Heart right ventricle (tissue), 16 donors: Measurements from ENCODE around the gene NID1. TPM values are rescaled to one million over a fixed set of nuclear protein-coding genes. Genes with fewer than 3 reads are reported as not detected.
"Not testable (repeated sequence)": the region's sequence is repeated elsewhere in the genome, so short reads cannot be mapped to it uniquely, and the experiment has no call there.

Source experiments
- ATAC-seq, 8 donors: fragments of 200-7000 bp; cut with Tn5 transposase; one replicate each; pipeline ENCODE4 v1.9.1; 2020; ENCODE audit warnings: mild to moderate bottlenecking in 8 of 8, moderate library complexity in 8 of 8, moderate number of reproducible peaks in 1 of 8
- DNase-seq, 2 donors: peaks; one replicate each; pipeline ENCODE4 v3.0.0-alpha.2; 2020
- H3K27ac ChIP-seq, 10 donors: fragments of 200-600 bp; sonication (generic) in 2 of 10; one replicate each; pipeline versions ENCODE4 v1.5.0 to v1.8.0; 2020 to 2022; ENCODE audit warnings: mild to moderate bottlenecking in 3 of 10
- H3K27me3 ChIP-seq, 7 donors: fragments of 200-600 bp; one replicate each; pipeline ENCODE4 v1.8.0; 2021 to 2022; ENCODE audit warnings: mild to moderate bottlenecking in 2 of 7
- H3K36me3 ChIP-seq, 9 donors: fragments of 200-600 bp; sonication (generic) in 1 of 9; one replicate each; pipeline versions ENCODE4 v1.5.0 to v1.8.0; 2020 to 2022; ENCODE audit warnings: mild to moderate bottlenecking in 2 of 9
- H3K4me1 ChIP-seq, 9 donors: fragments of 200-600 bp; sonication (generic) in 1 of 9; one replicate each; pipeline versions ENCODE4 v1.5.0 to v1.8.0; 2020 to 2022; ENCODE audit warnings: mild to moderate bottlenecking in 4 of 9
- H3K4me3 ChIP-seq, 10 donors: fragments of 200-600 bp; sonication (generic) in 2 of 10; one replicate each; pipeline versions ENCODE4 v1.5.0 to v1.8.0; 2020 to 2022; ENCODE audit warnings: mild to moderate bottlenecking in 7 of 10, moderate library complexity in 2 of 10
- H3K9me3 ChIP-seq, 11 donors: fragments of 200-600 bp in 10 of 11; sonication (generic) in 2 of 11; one replicate each; pipeline versions ENCODE4 v1.5.0 to v1.8.0; 2013 to 2022; ENCODE audit warnings: mild to moderate bottlenecking in 2 of 11, control low read depth in 1 of 11, moderate library complexity in 1 of 11
- CTCF ChIP-seq, 9 donors: fragments of 200-600 bp; sonication (generic) in 2 of 9; IDR thresholded peaks; one replicate each; pipeline versions ENCODE4 v1.5.0 to v1.8.0; 2021 to 2022; ENCODE audit warnings: antibody characterized with exemption in 9 of 9, mild to moderate bottlenecking in 5 of 9, moderate library complexity in 1 of 9
- WGBS, 2 donors: extraction: QIAGEN DNeasy Blood & Tissue Kit; methylation state at CpG; one replicate each; pipeline ENCODE4 v1.1.7; 2013; ENCODE audit warnings: inconsistent platforms in 1 of 2; 5-methylcytosine and 5-hydroxymethylcytosine counted together
- intact Hi-C, 10 donors: fragments of 100-400 bp; cut with DNase I; formaldehyde crosslinking; loops; one replicate each; pipeline versions ENCODE4 v1.11.1 to v1.14.2; 2022
- polyA plus RNA-seq, 2 donors: library from polyadenylated mRNA; stranded (reverse); fragments of 200-250 nt; gene quantifications; one replicate each; pipeline ENCODE4 v1.2.3, GENCODE V29; 2013
- total RNA-seq, 10 donors: library from RNA; stranded (reverse); fragmentation: NEBNext Ultra II Directional in 3 of 10; extraction: Animal tissue kit (Norgen Biotek cat#: 25700) in 3 of 10; gene quantifications; one replicate each; pipeline versions ENCODE4 v1.2.1 to v1.2.4, GENCODE V29; 2021 to 2023
- donor health status: Arrhythmogenic right ventricular cardiomyopathy.
- donor health status: ischemic (EF 13 %, LVEDD 7.1; RV severe dilation, severe dysfunction).
- donor health status: healthy with polysubstance abuse.
- donor health status: DM: no; HTN: yes; CAD: no.
- donor health status: DM: no; HTN: no; CAD: no.
- donor health status: ischemic (EF 25% LVEDD 6.9; RV normal size, moderate dysfunction).
- donor health status: ischemic (EF 25% LVEDD 5.7; RV mildly dilated, moderate dysfunction).
- donor health status: healthy.
- donor health status: DM: yes; HTN: yes; CAD: no.
- donor health status: Ischemic cardiomyopathy.
- donor health status: ischemic (EF 35%, LVEDD 5.7; RV mildly dilated, moderate dysfunction).
- donor health status: nonischemic (EF 11% LVEDD 7.7; RV severe dilation, severe dysfunction).
- donor health status: DM: yes; HTN: yes; CAD: no.
- donor health status: PGD.
- donor health status: ischemic (EF 29% LVEDD 5.4; RV normal size, mild dysfunction).
- donor health status: nonischemic (EF 23%, LVEDD 6.1; RV moderate dilation, normal function).

The NID1 gene
- total and polyA plus RNA-seq, 12 donors = 30.2 to 120 (median 44.4) TPM

- Histone ChIP-seq H3K4me1 (peaks cover 0 to 7% (median 0%) of the 10 kb centered on the region in 9 donors), H3K4me3 (no peak overlapping the region), H3K27ac (no peak overlapping the region), H3K36me3 (no peaks in the 10 kb centered on the region), H3K27me3 (no peaks in the 10 kb centered on the region), H3K9me3 (peaks cover 0 to 9% (median 0%) of the 10 kb centered on the region in 11 donors)
- TF ChIP-seq CTCF (IDR thresholded peaks at IDR 0.05) = no peak
- ATAC-seq = no peak
- intact Hi-C loops = loop anchor here in 9 of 10 donors (10.0 kb wide), 5 partner anchors 183 to 763 kb away; partner anchors contain the start of genes ERO1B (in 2 of the 9) and LGALS8 (in 2 of the 9)
- WGBS, 2 donors = 91 to 93% methylated on average over 10 of the region's 10 CpGs
- DNase-seq = no peak
Measured at GRCh38 chr1:236101233-236102200, 36.6 kb upstream of the NID1 start.

- no peak for ATAC-seq
- intact Hi-C loops = loop anchor here in 9 of 10 donors (10.0 kb wide), 5 partner anchors 184 to 764 kb away; partner anchors contain the start of genes ERO1B (in 2 of the 9) and LGALS8 (in 2 of the 9)
- Histone ChIP-seq H3K9me3 (peaks cover 0 to 16% (median 0%) of the 10 kb centered on the region in 11 donors), H3K27me3 (no peaks in the 10 kb centered on the region), H3K4me1 (peaks cover 0 to 7% (median 0%) of the 10 kb centered on the region in 9 donors), H3K36me3 (no peaks in the 10 kb centered on the region), H3K4me3 (no peak overlapping the region), H3K27ac (no peak overlapping the region)
- WGBS, 2 donors = 92 to 93% methylated on average over 15 of the region's 15 CpGs
- no peak for DNase-seq
- TF ChIP-seq CTCF (IDR thresholded peaks at IDR 0.05) = no peak
Measured at GRCh38 chr1:236100799-236101198, 35.9 kb upstream of the NID1 start.

GRCh38 chr1:236099355-236099974, 34.6 kb upstream of the NID1 start:
- peaks cover 0 to 7% (median 0%) of the 10 kb centered on the region in 9 donors for H3K4me1 ChIP-seq
- DNase-seq (no peak), ATAC-seq (peak in 3 of 8 donors; percentile 30 to 45 (median 31))
- no peaks in the 10 kb centered on the region for H3K27me3 ChIP-seq
- H3K9me3 ChIP-seq = peaks cover 0 to 17% (median 0%) of the 10 kb centered on the region in 11 donors
- H3K27ac ChIP-seq = no peak overlapping the region
- H3K36me3 ChIP-seq = no peaks in the 10 kb centered on the region
- intact Hi-C loops = no loop called here
- no peak overlapping the region for H3K4me3 ChIP-seq
- no peak for TF ChIP-seq CTCF (IDR thresholded peaks at IDR 0.05)
- 55% methylated on average over 12 of the region's 12 CpGs for WGBS, 2 donors

- Histone ChIP-seq H3K36me3 (no peaks in the 10 kb centered on the region), H3K4me1 (peaks cover 0 to 4% (median 0%) of the 10 kb centered on the region in 9 donors), H3K9me3 (peaks cover 0 to 17% (median 0%) of the 10 kb centered on the region in 11 donors), H3K27ac (no peak overlapping the region), H3K27me3 (no peaks in the 10 kb centered on the region), H3K4me3 (no peak overlapping the region)
- no peak for ATAC-seq
- WGBS, 2 donors = 96 to 100% methylated on average over 1 of the region's 1 CpG
- intact Hi-C loops = no loop called here
- TF ChIP-seq CTCF (IDR thresholded peaks at IDR 0.05) = no peak
- DNase-seq = no peak
Measured at GRCh38 chr1:236098267-236098666, 33.4 kb upstream of the NID1 start.

- intact Hi-C loops = loop anchor here in 1 of 10 donors (2.0 kb wide), 1 partner anchor 32 kb away; the partner anchor contains the start of gene NID1
- H3K4me3 ChIP-seq, H3K4me1 ChIP-seq, H3K27me3 ChIP-seq, H3K36me3 ChIP-seq: not testable (repeated sequence)
- DNase-seq (peak; percentile 77 to 91), ATAC-seq (peak in 2 of 8 donors; percentile 21 to 30)
- 67 to 71% methylated on average over 15 of the region's 15 CpGs for WGBS, 2 donors
- peaks cover 0 to 17% (median 0%) of the 10 kb centered on the region in 11 donors for H3K9me3 ChIP-seq
- H3K27ac ChIP-seq = peak overlapping the region in 1 of 10 donors; percentile 80
Measured at GRCh38 chr1:236096660-236097482, 32.0 kb upstream of the NID1 start.
